HG03521 (cell line): ENCODE measurements around the gene IRX6.

Source experiments
- ATAC-seq: cut with Tn5 transposase; IDR thresholded peaks from one replicate; pipeline ENCODE4 v1.9.1; 2021; ENCODE audit warnings: mild to moderate bottlenecking, moderate library complexity; ENCODE audit not compliant: unreplicated experiment

IRX6 gene

DNA sequence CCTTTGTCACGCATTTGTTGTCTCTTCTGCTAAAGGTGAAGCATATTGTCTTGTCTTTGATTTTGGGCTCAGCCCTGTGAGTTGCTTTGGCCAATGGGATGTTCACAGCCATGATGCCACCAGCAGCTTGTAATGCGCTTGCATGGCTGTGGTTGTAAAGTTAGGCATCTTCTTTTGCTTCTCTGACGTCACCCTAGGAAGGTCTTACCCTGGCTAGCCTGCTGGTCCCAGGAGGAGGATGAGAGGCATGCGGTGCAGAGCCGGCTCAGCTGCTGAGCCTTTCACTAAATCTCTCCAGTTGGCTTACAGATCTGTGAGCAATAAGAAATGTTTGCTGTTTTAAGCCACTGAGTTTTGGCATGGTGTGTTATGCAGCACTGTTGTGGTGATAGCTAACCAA, 40.8 kb downstream of the IRX6 start:
- no peak for ATAC-seq

DNA sequence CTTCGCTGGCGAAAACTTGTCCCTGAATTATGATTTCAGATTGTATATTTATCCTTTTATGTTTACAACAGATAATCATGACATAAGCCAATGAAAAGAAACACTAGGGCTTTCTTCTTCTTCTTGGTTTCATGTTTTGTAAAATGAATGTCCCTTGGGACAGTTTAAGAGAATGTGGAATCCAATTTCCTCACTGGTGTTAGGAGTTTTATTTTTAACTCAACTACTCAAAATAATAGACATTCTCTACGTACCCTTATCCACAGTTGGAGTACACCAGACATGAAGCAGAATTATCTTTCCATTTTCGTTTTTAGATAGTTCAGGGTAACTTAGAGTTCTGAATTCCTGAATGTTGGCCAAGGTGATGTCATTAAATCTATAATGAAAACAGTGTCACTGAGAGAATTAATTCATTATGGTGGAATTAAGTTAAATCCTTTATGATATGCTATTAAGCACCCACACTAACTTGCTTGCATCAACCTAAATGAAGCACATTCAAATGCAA, 43.4 kb downstream of the IRX6 start:
- ATAC-seq: no peak

DNA sequence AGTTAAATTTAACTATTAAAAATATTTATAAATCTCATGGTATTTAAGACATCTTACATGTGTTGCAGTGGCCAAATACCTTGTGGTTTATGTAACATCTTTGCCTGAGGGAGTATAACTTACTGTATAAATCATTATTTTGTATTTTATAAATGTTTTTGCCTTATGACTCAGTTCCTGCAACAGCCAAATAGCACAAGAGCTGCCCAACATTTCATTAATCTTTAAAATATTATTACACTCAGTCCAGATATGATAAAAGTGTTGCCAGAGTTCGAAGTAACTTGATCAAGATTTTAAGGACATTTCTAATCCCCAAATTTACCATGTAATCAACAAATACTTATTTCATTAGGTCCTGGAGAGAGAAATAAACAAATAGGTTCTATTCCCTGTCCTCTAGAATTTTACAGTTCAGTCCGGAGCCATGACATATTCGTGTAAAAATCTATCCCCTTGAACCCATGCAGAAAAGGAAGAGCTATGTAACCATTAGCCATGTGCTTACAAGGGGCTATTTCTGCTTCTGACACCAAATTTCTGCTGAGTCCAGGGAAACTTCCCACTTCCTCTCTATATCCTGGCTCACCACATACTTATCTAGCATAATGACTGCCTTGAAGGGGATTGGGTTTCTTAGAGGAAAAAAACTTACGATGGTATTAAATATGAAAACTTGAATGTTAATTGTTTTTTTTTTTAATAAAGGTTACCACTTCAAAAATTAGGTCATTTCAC, 44.0 kb downstream of the IRX6 start:
- ATAC-seq: no peak

DNA sequence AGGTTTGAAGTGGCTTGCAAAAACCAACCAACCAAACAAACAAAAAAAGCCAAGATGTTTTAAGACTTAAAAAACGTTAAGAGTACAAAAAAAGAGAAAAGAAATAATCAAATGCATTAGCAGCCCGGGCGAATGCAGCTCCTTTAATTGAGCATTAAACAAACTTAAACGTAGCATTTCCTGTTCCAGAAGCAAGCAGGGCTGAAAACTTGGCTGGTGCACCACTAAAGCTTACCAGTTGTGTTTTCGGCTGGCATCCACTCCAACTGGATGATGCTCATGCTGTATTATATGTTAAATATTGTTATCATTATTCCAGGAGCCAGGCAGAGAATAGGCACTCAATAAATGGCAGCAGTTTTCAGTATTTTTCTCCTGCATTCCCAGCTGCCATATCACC, 45.1 kb downstream of the IRX6 start:
- no peak for ATAC-seq

GRCh38 chr16:55370762-55371482, 46.9 kb downstream of the IRX6 start:
- ATAC-seq: no peak

DNA sequence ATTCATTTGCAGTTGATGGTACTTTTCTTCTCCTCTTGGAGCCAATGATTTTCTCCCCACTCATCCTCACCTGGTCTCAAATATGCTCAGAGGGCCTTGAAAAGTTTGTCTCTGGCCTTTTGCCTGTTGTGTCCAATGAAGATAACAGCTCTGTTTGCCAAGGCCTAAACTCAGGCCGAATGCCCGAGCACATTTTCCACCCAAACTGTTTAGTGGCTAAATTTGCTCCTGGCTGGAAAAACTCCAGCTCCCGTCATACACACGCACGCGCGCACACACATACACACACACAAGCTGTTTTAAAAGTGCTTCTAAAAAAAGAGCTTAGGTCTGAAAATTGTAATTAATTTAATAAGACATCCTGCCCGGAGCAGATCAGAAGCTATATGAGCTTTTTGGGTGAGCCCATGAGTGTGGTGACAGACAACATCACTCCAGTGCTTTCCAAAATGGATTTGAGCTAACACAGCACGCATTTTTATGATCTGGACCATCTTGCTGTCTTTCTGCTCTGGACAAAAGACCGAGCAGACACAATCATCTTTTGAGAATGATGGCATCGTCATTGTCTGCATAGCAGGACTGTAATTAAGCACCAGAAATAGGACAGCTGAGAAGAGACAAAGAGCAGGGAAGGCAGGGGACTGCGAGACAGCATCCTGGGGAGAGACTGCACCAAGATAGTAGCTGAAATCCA, 48.9 kb downstream of the IRX6 start:
- no peak for ATAC-seq

DNA sequence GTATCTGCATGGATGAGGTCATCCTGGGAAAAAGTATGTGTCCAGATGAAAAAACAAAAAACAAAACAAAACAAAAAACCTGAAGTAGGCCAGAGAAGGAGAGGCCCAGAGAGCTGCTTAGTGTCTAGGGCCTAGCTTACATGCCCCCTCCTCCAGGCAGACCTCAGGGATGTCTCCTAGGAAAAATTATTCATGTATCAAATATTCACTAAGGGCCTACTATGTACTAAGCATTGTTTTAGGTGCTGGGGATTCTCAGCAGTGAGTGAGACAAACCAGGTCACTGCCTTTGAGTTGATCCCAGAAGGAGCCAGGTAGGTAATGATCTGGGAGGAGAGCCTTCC, 49.5 kb downstream of the IRX6 start:
- no peak for ATAC-seq

DNA sequence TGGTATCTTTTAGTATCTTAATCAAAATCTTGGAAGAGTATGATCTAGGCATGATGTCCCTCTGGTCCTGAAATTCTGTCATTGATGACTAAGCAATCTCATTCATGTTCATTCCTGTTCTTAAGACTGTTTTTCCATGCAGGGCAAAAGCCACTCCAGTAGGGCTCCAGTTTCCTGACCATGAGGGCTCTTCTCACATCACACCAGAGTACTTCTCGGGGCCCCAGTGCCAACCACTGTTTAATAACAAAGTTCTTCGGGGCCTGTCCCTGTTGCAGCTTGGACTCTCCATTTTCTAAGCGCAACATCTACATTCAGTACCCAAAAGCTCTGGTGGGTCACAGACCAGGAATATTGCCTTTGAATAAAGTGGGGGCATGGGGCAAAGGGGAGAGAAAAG, 52.0 kb downstream of the IRX6 start:
- no peak for ATAC-seq

DNA sequence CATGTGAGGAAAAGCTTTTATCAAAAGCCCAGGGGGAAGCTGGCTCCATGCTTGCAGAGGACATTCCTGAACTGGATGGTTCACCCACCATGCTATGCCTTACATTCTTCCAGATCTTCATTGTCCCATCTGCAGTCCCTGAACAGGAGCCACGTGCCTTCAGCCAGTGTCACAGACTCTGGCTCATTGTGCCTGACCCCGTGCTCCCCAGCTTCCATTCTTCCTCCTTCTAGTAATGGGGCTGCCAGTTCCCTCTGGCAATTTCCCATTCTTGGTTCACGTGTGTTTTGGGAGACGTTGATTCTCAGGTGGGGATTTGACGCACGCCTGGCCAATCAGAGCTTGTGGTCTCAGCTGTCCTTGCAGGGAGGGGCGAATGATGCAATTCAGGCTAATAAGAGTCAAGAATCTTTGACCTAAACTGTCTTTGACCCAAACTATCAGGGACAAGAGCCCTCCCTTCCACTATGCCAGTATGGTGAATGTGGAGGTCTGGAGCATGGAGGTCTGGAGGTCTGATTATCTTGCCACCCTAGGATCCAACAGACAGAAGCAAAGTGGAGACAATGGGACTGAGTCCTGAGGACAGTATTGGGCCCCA, 52.7 kb downstream of the IRX6 start:
- ATAC-seq: no peak

- ATAC-seq: no peak
These were observed 53.8 kb downstream of the IRX6 start for GRCh38 chr16:55377840-55378239.

DNA sequence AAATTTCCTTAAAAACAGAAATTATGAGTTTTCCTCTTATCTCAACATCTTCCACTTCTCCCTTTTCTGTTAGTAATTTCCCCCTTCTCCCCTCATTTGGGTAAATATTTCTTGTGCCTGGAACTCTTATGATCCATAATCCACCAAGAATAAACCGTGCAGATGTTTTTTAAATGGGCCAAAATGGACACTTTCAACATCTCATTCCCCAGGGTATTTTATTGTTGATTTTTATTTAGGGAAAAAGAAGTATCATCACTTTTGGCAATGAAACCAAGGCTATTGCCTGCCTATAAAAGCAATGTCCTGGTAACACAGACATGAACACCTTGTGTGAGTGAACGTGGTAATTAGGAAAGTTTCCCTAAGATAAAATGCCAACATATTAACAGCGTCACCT, 54.6 kb downstream of the IRX6 start:
- no peak for ATAC-seq

GRCh38 chr16:55379371-55379770, 55.4 kb downstream of the IRX6 start:
- no peak for ATAC-seq

- ATAC-seq: no peak
These were observed 55.9 kb downstream of the IRX6 start for GRCh38 chr16:55379876-55380390.
